H9 (cell line): Measurements from ENCODE around the gene KLHL7. TPM values are rescaled to one million over a fixed set of nuclear protein-coding genes. Genes with fewer than 3 reads are reported as not detected.
A peak's percentile ranks its signal among the peaks of the same experiment; 100 is the strongest.

Experiments used
- DNase-seq: peaks from one replicate; pipeline ENCODE4 v3.0.0-alpha.2; 2017
- H2AFZ ChIP-seq: one replicate; pipeline ENCODE4 v1.6.1; 2013; ENCODE audit warnings: mild to moderate bottlenecking, low read length, control low read depth, moderate library complexity
- H2AK5ac ChIP-seq: 2 replicates; pipeline ENCODE4 v1.6.1; 2013; ENCODE audit warnings: low read length, control low read depth, mixed read lengths; ENCODE audit not compliant: insufficient read length
- H2BK120ac ChIP-seq: one replicate; pipeline ENCODE4 v1.6.1; 2013; ENCODE audit warnings: low read depth, mild to moderate bottlenecking, low read length, control low read depth, inconsistent platforms; ENCODE audit not compliant: poor library complexity, severe bottlenecking
- H2BK12ac ChIP-seq: 2 replicates; pipeline ENCODE4 v1.6.1; 2013; ENCODE audit warnings: low read length, control low read depth, mixed read lengths, low read depth; ENCODE audit not compliant: insufficient read length
- H2BK15ac ChIP-seq: 2 replicates; pipeline ENCODE4 v1.6.1; 2013; ENCODE audit warnings: low read depth, low read length, control low read depth
- H2BK20ac ChIP-seq: one replicate; pipeline ENCODE4 v1.6.1; 2013; ENCODE audit warnings: low read depth, mild to moderate bottlenecking, low read length, control low read depth, inconsistent platforms; ENCODE audit not compliant: poor library complexity, severe bottlenecking
- H2BK5ac ChIP-seq: 2 replicates; pipeline ENCODE4 v1.6.1; 2013; ENCODE audit warnings: low read length, control low read depth, mixed read lengths; ENCODE audit not compliant: insufficient read length
- H3K14ac ChIP-seq: 2 replicates; pipeline ENCODE4 v1.6.1; 2013; ENCODE audit warnings: low read length, control low read depth; ENCODE audit not compliant: insufficient read depth
- H3K18ac ChIP-seq: 2 replicates; pipeline ENCODE4 v1.6.1; 2013; ENCODE audit warnings: low read depth, mild to moderate bottlenecking, mixed read lengths, low read length, control low read depth; ENCODE audit not compliant: insufficient read length
- H3K23ac ChIP-seq: 2 replicates; pipeline ENCODE4 v1.6.1; 2013; ENCODE audit warnings: low read length, control low read depth, mixed read lengths, low read depth; ENCODE audit not compliant: insufficient read length
- H3K23me2 ChIP-seq: 2 replicates; pipeline ENCODE4 v1.6.1; 2013; ENCODE audit warnings: low read depth, mild to moderate bottlenecking, mixed read lengths, low read length, control low read depth; ENCODE audit not compliant: insufficient read length, poor library complexity, severe bottlenecking
- H3K27ac ChIP-seq: 2 replicates; pipeline ENCODE4 v1.5.1; 2013; ENCODE audit warnings: low read length, control low read depth, mixed read lengths, low read depth; ENCODE audit not compliant: insufficient read length
- H3K27me3 ChIP-seq: 2 replicates; pipeline ENCODE4 v1.6.1; 2013; ENCODE audit warnings: low read length, control low read depth, inconsistent platforms; ENCODE audit not compliant: insufficient read depth
- H3K4ac ChIP-seq: 2 replicates; pipeline ENCODE4 v1.6.1; 2013; ENCODE audit warnings: low read depth, mild to moderate bottlenecking, control low read depth, inconsistent platforms, low read length, moderate library complexity
- H3K4me1 ChIP-seq: 2 replicates; pipeline ENCODE4 v1.6.1; 2013; ENCODE audit warnings: low read length, control low read depth, inconsistent platforms; ENCODE audit not compliant: insufficient read depth
- H3K4me2 ChIP-seq: 2 replicates; pipeline ENCODE4 v1.6.1; 2013; ENCODE audit warnings: low read length, control low read depth, mixed read lengths; ENCODE audit not compliant: insufficient read length, insufficient read depth
- H3K56ac ChIP-seq: 2 replicates; pipeline ENCODE4 v1.6.1; 2013; ENCODE audit warnings: low read depth, mild to moderate bottlenecking, mixed read lengths, low read length, control low read depth; ENCODE audit not compliant: insufficient read length
- H3K79me1 ChIP-seq: 2 replicates; pipeline ENCODE4 v1.6.1; 2013; ENCODE audit warnings: low read depth, mild to moderate bottlenecking, moderate library complexity, low read length, control low read depth, inconsistent platforms; ENCODE audit not compliant: insufficient read depth, poor library complexity, severe bottlenecking
- H3K79me2 ChIP-seq: 2 replicates; pipeline ENCODE4 v1.6.1; 2013; ENCODE audit warnings: low read length, control low read depth, inconsistent platforms; ENCODE audit not compliant: insufficient read depth
- H3K9ac ChIP-seq: 2 replicates; pipeline ENCODE4 v1.6.1; 2013; ENCODE audit warnings: low read length, control low read depth, mixed read lengths; ENCODE audit not compliant: insufficient read length; ENCODE audit errors: extremely low read depth
- H3K9me3 ChIP-seq: one replicate; pipeline ENCODE4 v1.6.1; 2013; ENCODE audit warnings: low read depth, low read length, inconsistent platforms; ENCODE audit not compliant: control insufficient read depth
- H3T11ph ChIP-seq: one replicate; pipeline ENCODE4 v1.6.1; 2013; ENCODE audit warnings: mild to moderate bottlenecking, low read length, control low read depth, inconsistent platforms
- H4K20me1 ChIP-seq: one replicate; pipeline ENCODE4 v1.6.1; 2013; ENCODE audit not compliant: control insufficient read depth, insufficient read length, insufficient read depth
- H4K5ac ChIP-seq: 2 replicates; pipeline ENCODE4 v1.6.1; 2013; ENCODE audit warnings: low read depth, mild to moderate bottlenecking, mixed read lengths, low read length, control low read depth; ENCODE audit not compliant: insufficient read length
- H4K8ac ChIP-seq: replicated peaks from 2 replicates; pipeline ENCODE4 v1.6.1; 2013; ENCODE audit warnings: low read length, control low read depth, mixed read lengths, low read depth; ENCODE audit not compliant: insufficient read length
- H4K91ac ChIP-seq: 2 replicates; pipeline ENCODE4 v1.6.1; 2013; ENCODE audit warnings: low read depth, mild to moderate bottlenecking, moderate library complexity, mixed read lengths, low read length, control low read depth; ENCODE audit not compliant: insufficient read length
- H3K27ac Mint-ChIP-seq, 3 experiments: 2 replicates in 2 of 3; 3 replicates in 1 of 3; pipeline ENCODE4 v1.8.0; 2020 to 2021; ENCODE audit warnings: mixed read lengths in 3 of 3, mild to moderate bottlenecking in 1 of 3, moderate library complexity in 1 of 3
- H3K27me3 Mint-ChIP-seq: 2 replicates; pipeline ENCODE4 v1.8.0; 2021; ENCODE audit warnings: low read depth, mild to moderate bottlenecking, moderate library complexity, mixed read lengths
- H3K36me3 Mint-ChIP-seq, 3 experiments: 2 replicates in 2 of 3; 3 replicates in 1 of 3; pipeline ENCODE4 v1.8.0; 2020 to 2021; ENCODE audit warnings: low read depth in 3 of 3, mixed read lengths in 3 of 3; ENCODE audit not compliant: insufficient read depth in 1 of 3
- H3K4me1 Mint-ChIP-seq, 2 experiments: 2 replicates each; pipeline ENCODE4 v1.8.0; 2020; ENCODE audit warnings: mixed read lengths in 2 of 2
- H3K4me3 Mint-ChIP-seq, 2 experiments: 2 replicates in 1 of 2; 3 replicates in 1 of 2; pipeline ENCODE4 v1.8.0; 2020 to 2021; ENCODE audit warnings: mild to moderate bottlenecking in 2 of 2, mixed read lengths in 2 of 2, moderate library complexity in 1 of 2
- H3K9me3 Mint-ChIP-seq, 2 experiments: 2 replicates in 1 of 2; 3 replicates in 1 of 2; pipeline ENCODE4 v1.8.0; 2020; ENCODE audit warnings: mild to moderate bottlenecking in 2 of 2, mixed read lengths in 2 of 2, moderate library complexity in 1 of 2
- CTCF ChIP-seq: fragments of 200-600 bp; sonication (generic); conservative IDR thresholded peaks from 3 replicates; pipeline ENCODE4 v1.8.0; 2021; ENCODE audit warnings: antibody characterized with exemption, mild to moderate bottlenecking
- WGBS: extraction: QIAGEN DNeasy Blood & Tissue Kit; methylation state at CpG from one replicate; pipeline ENCODE4 v1.1.7; 2013; ENCODE audit warnings: missing lambda C conversion rate, low lambda C conversion rate, mixed read lengths; ENCODE audit not compliant: insufficient read length; ENCODE audit errors: extremely low coverage; 5-methylcytosine and 5-hydroxymethylcytosine counted together
- total RNA-seq: library from RNA; stranded (reverse); gene quantifications from 2 replicates; pipeline ENCODE4 v1.2.1, GENCODE V29; 2021

KLHL7 gene
- total RNA-seq, 1 experiment from 2014 or later: 56.7 TPM

DNA sequence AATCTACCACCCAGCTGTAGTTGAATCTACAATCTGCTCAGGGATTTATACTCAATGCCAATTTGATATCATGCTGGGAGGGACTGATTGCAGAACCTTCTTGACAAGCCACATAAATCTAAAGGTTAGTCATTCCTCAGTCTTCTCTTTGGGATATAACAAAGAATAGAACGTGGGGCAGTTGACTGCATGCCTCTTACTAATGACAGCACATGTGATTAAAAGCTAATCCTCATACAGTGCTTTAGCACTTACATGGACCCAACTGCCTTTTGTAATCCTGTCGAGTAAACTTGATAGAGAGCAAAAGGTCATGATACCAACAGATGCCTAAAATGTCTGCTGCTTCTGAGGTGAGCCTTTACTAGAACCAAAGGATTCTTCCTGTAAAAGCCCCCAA, 12.3 kb downstream of the KLHL7 start:
- peak overlapping the region; percentile 6 to 88 (median 87); a peak in 3 of 7 replicates for H3K27ac Mint-ChIP-seq
- Histone ChIP-seq H3K9ac (no peak overlapping the region), H3K79me2 (peaks cover 20% of the 10 kb centered on the region; the same call in 1 of the 2 replicates), H2BK20ac (no peak overlapping the region), H3K9me3 (no peaks in the 10 kb centered on the region), H2BK5ac (no peak overlapping the region), H3K4me1 (peaks cover 23% of the 10 kb centered on the region), H3K27me3 (no peaks in the 10 kb centered on the region), H3K18ac (no peak overlapping the region), H4K5ac (no peak overlapping the region), H2BK12ac (no peak overlapping the region), H2BK120ac (no peak overlapping the region), H3K27ac (no peak overlapping the region), H3K4ac (no peak overlapping the region; the same call in 1 of the 2 replicates), H2BK15ac (no peak overlapping the region), H3K23me2 (no peaks in the 10 kb centered on the region), H3K23ac (no peak overlapping the region), H3K14ac (no peak overlapping the region), H4K20me1 (no peaks in the 10 kb centered on the region), H2AFZ (no peak overlapping the region), H2AK5ac (no peak overlapping the region), H4K8ac (no peak overlapping the region), H3K4me2 (no peak overlapping the region), H4K91ac (no peak overlapping the region), H3K56ac (no peak overlapping the region), H3T11ph (no peak overlapping the region), H3K79me1 (peaks cover 6% of the 10 kb centered on the region)
- no CpG with 5 or more reads among the region's 2 CpGs for WGBS
- H3K4me3 Mint-ChIP-seq: no peak overlapping the region
- DNase-seq: no peak
- TF ChIP-seq CTCF: no peak
- no peaks in the 10 kb centered on the region for H3K9me3 Mint-ChIP-seq
- peaks cover 61 to 67% of the 10 kb centered on the region in 2 experiments for H3K4me1 Mint-ChIP-seq
- peaks cover 7 to 20% (median 11%) of the 10 kb centered on the region in 3 experiments; a peak in 6 of 7 replicates for H3K36me3 Mint-ChIP-seq
- H3K27me3 Mint-ChIP-seq: no peaks in the 10 kb centered on the region
